GM18520 (cell line): ENCODE measurements around the gene PALM.
"Not testable (repeated sequence)": the region's sequence is repeated elsewhere in the genome, so short reads cannot be mapped to it uniquely, and the experiment has no call there.

ENCODE experiments used
- ATAC-seq: cut with Tn5 transposase; IDR thresholded peaks from one replicate; pipeline ENCODE4 v1.9.1; 2021; ENCODE audit not compliant: unreplicated experiment

Gene PALM

GRCh38 chr19:729965-730668 is 21.4 kb downstream of the PALM start:
- ATAC-seq = no peak

- ATAC-seq = no peak
Measured at GRCh38 chr19:731000-731399, 22.3 kb downstream of the PALM start.

- no peak for ATAC-seq
Measured at GRCh38 chr19:732148-733069, 23.7 kb downstream of the PALM start.

- no peak for ATAC-seq
Measured at GRCh38 chr19:734716-735115, 26.0 kb downstream of the PALM start.

GRCh38 chr19:736125-736524 is 27.4 kb downstream of the PALM start:
- ATAC-seq = no peak

GRCh38 chr19:737591-738093 is 28.9 kb downstream of the PALM start:
- no peak for ATAC-seq

- no peak for ATAC-seq
Measured at GRCh38 chr19:738509-739128, 29.9 kb downstream of the PALM start.

- no peak for ATAC-seq
Measured at GRCh38 chr19:739998-740715, 31.4 kb downstream of the PALM start.

- ATAC-seq = not testable (repeated sequence)
Measured at GRCh38 chr19:740816-741505, 32.2 kb downstream of the PALM start.

GRCh38 chr19:741506-742131 is 32.9 kb downstream of the PALM start:
- no peak for ATAC-seq

- ATAC-seq = no peak
Measured at GRCh38 chr19:742540-743075, 33.9 kb downstream of the PALM start.

GRCh38 chr19:743168-743687 is 34.5 kb downstream of the PALM start:
- ATAC-seq = no peak

- not testable (repeated sequence) for ATAC-seq
Measured at GRCh38 chr19:745138-745537, 36.4 kb downstream of the PALM start.

- no peak for ATAC-seq
Measured at GRCh38 chr19:746208-746819, 37.6 kb downstream of the PALM start.

GRCh38 chr19:746956-747355 is 38.2 kb downstream of the PALM start:
- no peak for ATAC-seq

GRCh38 chr19:747432-748273 is 38.9 kb downstream of the PALM start:
- no peak for ATAC-seq

- ATAC-seq = no peak
Measured at GRCh38 chr19:748274-748598, 39.5 kb downstream of the PALM start.

GRCh38 chr19:749811-750210 is 41.1 kb downstream of the PALM start:
- ATAC-seq = no peak
